Inflammatory macrophage treated with lipopolysaccharide for 4 hours (primary cell): ENCODE results near the gene SUGP1.
"Not testable (repeated sequence)": the region's sequence is repeated elsewhere in the genome, so short reads cannot be mapped to it uniquely, and the experiment has no call there.

Experiments
- DNase-seq: peaks from one replicate; pipeline ENCODE4 v3.0.0-alpha.2; 2020

The SUGP1 gene

DNA sequence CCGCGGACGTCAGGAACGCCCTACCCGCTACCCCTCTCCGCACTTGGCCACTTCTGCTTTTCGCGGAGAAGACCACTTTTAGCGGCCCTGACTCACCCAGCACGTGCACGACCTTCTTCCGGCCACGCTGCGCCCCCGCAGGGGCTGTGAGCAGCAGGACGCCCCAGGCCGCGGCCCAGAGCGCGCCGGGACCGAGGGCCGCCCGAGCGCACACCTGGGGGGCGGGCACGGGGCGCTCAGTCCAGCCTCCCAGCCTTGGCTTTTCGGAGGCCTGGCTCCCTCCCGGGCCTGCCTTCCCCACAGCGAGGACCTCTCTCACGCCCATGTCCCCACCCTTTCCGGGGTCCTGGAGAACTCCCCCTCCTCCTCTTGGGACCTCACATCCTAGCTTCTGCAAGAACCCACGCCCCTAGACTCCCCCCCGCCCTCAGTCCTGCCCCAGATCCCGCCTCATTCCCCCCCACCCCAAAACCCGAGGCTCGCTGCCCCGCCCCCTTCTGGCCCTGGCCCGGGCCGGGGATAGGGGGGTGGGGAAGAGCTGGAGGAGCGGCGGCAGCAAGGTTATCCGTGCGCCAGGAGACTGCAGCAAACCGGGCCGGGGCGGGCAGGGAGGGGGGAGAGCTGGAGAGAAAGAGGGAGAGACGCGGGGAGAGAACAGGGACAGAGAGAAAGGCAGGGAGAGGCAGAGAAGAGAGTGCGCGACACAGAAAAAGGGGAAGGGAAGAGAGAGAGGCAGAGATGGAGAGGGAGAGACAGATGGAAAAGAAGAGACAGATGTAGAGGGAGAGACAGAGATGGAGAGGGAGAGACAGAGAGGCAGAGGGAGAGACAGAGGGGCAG, 58.7 kb downstream of the SUGP1 start:
- DNase-seq = peak; percentile 27

GRCh38 chr19:19260417-19261214, 59.7 kb downstream of the SUGP1 start:
- no peak for DNase-seq

- DNase-seq = peak; percentile 63
Measured at GRCh38 chr19:19259741-19260140, 60.6 kb downstream of the SUGP1 start.

DNA sequence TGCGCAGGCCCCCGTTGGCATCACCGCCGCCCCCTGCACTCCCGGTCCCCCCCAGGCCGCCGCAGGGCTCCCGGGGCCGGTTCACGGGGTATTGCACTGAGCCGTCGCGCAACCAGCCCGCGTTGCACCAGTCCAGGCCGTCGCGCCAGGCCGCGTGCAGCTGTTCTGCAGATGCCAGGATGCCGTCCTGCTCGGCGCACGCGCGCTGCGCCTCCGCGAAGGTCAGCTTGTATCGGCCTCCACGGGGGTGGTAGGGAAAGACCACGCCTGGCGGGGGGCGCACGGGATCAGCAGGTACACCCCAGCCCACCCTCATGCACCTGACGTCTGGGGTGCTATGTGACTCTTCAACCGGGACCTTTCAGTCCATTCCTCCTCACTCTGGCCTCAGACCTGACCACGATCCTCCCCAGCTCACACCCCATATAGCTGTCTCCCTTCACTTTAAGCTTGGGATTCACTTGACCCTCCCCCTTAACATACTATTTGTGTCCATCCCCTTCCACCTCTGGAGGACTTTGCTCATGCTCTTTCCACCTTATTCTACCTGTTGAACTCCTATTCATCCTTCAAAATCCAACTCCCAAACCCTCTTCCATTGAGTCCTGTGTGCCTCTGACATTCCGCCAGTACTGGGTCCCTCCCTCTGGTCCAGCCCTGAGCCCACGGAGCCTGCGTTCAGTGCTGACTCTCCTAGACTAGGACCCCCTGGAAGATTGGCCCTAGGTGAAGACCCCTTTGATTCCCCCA, 61.5 kb downstream of the SUGP1 start:
- no peak for DNase-seq

- DNase-seq = no peak
Measured at GRCh38 chr19:19257836-19258588, 62.3 kb downstream of the SUGP1 start.

- no peak for DNase-seq
Measured at GRCh38 chr19:19257137-19257536, 63.2 kb downstream of the SUGP1 start.

DNA sequence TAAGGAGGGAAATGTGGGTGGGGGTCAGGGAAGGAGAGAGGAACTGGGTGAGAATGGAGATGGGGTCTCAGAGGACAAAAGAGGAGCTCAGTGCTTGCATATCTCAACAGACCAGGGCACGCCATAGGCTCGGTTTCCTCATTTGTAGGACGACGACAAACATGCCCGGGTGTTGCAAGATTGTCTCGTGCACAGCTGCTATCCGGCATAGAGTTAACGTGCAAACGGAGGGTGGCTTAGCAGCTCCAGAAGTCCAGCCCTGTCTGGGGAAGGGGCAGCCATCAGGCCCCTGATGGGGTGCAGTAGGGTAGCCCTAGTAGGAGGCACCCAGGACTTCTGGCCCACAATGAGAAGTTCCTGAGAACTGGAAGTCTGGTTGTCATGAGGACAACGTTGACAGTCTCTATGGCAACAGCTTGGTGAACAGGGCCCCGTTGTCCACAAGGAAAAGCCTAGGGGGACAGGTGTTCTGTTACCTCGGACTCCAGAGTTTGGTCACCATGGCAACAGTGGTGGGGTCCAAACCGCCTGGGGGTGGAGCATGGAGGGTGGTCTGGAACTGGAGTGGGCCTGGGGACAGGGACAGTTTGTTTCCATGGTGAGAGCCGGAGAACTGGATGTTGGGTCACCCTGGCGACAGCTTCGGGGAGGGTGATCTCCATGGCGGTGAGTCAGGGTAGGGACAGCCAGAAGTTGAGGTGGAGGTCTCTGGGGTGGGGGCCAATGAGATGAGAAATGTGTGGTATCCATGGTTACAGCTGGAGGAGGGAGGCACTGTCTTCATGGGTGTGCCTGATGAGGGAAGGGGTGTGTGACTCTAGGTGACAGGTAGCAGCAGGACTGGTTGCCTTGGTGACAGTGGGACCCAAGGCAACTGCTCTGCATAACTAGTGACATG, 64.0 kb downstream of the SUGP1 start:
- DNase-seq = peak; percentile 16

DNA sequence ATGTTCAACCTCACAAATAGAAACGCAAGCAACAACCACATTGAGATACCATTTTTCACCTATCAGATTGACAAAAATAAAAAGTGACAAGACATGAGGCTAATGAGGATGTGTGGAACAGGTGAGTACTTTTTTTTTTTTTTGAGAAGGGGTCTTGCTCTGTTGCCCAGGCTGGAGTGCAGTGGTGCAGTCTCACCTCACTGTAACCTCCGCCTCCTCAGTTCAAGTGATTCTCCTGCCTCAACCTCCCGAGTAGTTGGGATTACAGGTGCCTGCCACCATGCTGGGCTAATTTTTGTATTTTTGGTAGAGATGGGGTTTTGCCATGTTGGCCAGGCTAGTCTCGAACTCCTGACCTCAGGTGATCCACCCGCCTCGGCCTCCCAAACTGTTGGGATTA, 66.9 kb downstream of the SUGP1 start:
- DNase-seq = not testable (repeated sequence)

DNA sequence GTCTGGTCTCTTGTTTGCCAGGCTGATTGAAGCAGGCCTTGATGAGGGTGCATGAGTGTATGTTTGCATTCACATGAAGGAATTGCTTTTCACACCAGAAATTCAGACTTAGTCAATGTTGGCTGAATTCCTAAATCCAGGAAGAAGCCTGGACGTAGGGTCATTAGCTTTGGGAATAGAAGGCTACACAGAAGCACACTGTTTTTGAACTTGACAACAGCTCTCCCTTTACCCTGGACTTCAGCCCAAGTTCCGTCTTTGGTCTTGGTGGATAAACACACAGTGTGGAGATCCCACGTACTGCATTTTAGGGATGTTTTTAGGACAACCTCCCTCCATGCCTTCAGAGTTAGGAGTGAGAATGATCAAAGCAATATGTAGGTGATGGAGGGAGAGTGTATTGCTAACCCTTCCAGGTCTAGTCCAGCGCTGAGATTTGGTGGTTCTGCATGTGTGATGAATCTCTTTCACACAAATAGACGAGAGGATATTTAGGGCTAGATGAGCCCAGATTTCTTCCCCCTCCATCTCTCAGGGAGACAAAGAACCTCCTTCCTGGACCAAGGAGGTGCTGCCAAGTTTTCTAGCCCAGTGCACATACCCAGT, 70.0 kb downstream of the SUGP1 start:
- DNase-seq = no peak

GRCh38 chr19:19240476-19240875, 79.8 kb downstream of the SUGP1 start:
- DNase-seq = no peak

GRCh38 chr19:19239675-19240074, 80.6 kb downstream of the SUGP1 start:
- DNase-seq = no peak

DNA sequence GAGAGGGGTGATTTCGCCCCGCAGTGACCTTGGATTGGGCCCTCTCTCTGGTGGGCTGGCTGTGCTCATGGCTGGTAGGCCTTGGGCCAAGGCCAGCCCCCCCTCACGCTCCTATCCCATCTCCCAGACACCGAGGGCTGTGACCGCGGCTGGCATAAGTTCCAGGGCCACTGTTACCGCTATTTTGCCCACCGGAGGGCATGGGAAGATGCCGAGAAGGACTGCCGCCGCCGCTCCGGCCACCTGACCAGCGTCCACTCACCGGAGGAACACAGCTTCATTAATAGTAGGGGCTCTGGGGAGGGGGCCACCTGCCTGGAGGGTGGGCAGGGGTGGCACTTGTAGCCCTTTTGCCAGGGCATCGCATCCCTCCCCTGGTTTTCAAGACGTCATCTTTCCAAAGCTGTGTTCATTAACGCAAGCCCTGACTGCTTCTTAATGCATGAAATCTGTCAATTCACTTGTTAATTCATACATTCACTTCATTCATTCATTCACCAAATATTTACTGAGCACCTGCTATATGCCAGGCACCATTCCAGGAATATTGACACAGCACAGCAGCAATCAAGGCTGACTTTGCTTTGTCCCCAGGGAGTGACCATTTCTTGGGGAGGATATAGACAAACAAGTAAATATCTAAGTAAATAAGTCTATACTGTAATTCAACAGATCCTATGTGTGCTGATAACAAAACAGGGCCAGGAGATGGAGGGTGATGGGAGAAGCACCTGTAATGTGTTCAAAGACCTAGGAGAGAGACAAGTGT, 82.0 kb downstream of the SUGP1 start:
- DNase-seq = no peak

DNA sequence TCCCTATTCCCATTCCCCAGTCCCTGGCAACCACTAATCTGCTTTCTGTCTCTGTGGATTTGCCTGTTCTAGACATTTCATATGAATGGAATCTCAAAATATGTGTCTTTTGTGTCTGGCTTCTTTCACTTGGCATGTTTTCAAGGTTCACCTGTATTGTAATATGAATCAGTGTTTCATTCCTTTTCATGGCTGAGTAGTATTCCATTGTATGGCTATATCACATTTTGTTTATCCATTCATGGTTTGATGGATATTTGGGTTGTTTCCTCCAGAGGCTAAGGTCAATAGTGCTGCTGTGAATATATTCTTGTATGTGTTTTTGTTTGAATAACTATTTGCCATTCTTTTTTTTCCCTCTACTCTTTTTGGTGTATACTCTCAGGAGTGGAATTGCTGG, 84.1 kb downstream of the SUGP1 start:
- no peak for DNase-seq

- no peak for DNase-seq
Measured at GRCh38 chr19:19234220-19234816, 86.0 kb downstream of the SUGP1 start.

- DNase-seq = no peak
Measured at GRCh38 chr19:19232261-19232721, 88.0 kb downstream of the SUGP1 start.

DNA sequence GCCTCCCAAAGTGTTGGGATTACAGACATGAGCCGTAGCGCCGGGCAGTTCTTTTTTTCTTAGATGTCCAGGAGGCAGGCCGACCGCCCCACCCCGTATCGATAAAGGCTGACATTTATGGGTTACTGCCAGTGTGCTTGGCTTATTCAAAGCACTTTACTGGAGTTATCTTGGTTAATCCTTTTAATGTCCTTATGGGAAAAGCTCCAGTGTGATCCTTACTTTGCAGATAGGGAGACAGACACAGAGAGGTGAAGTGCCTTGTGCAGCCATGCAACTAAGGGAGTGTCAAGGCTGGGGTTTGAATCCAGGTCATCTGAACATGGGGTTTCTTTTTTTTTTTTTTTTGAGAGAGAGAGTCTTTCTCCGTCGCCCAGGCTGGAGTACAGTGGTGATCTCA, 89.3 kb downstream of the SUGP1 start:
- no peak for DNase-seq

DNA sequence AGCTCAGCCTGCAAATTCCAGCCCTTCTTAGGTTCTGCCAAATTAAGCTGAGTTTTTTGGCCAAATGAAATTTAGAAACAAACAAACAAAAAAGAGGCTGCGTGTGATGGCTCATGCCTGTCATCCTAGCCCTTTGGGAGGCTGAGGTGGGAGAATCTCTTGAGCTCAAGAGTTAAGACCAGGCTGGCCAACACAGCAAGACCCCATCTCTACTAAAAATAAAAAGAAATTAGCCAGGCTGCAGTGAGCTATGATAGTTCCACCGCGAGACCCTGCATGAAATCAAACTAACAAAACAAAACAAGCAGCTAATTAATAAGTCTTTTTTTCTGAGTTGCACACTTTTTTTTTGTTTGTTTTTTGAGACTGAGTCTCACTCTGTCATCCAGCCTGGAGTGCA, 90.6 kb downstream of the SUGP1 start:
- no peak for DNase-seq

GRCh38 chr19:19227217-19227616, 93.1 kb downstream of the SUGP1 start:
- no peak for DNase-seq

GRCh38 chr19:19226663-19227062, 93.6 kb downstream of the SUGP1 start:
- no peak for DNase-seq

DNA sequence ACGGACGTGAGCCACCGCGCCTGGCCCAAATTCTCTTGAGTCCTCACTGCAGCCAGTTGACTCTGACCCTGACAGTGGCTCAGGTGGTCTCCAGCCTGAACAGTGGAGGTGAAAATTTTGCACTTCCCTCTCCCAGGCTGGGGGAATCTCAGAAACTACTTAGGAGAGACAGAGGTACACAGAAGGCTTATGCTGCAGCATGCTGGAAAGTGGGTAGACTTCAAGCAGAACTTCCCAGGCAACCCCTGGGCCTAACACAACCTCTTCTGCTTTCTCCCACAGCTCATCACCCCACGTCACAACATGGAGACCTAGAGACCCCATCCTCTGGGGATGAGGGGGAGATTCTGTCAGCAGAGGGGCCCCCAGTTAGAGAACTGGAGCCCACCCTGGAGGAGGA, 94.1 kb downstream of the SUGP1 start:
- DNase-seq = no peak
